Activated T-helper 2 cell treated with anti-CD3 and anti-CD28 coated beads, Interferon-gamma antibody, Interleukin-2, Interleukin-4, amounts not matched to agents 10 μg/mL and 5 μg/mL and 100 μg/mL, durations not matched to agents 14 hours and 24 hours and 36 hours (primary cell): ENCODE measurements around the gene AMIGO3. TPM values are rescaled to one million over a fixed set of nuclear protein-coding genes. Genes with fewer than 3 reads are reported as not detected.
"Not testable (repeated sequence)": the region's sequence is repeated elsewhere in the genome, so short reads cannot be mapped to it uniquely, and the experiment has no call there.

ENCODE experiments used
- DNase-seq: peaks from one replicate; pipeline ENCODE4 v3.0.0; 2021; ENCODE audit warnings: low spot score
- H3K27ac Mint-ChIP-seq: one replicate; pipeline ENCODE4 v1.8.0; 2021; ENCODE audit warnings: mixed read lengths
- H3K27me3 Mint-ChIP-seq: one replicate; pipeline ENCODE4 v1.8.0; 2021; ENCODE audit warnings: low read depth, mixed read lengths
- H3K36me3 Mint-ChIP-seq: one replicate; pipeline ENCODE4 v1.8.0; 2021; ENCODE audit warnings: low read depth, mixed read lengths
- H3K4me1 Mint-ChIP-seq: one replicate; pipeline ENCODE4 v1.8.0; 2021; ENCODE audit warnings: low read depth, mixed read lengths
- H3K4me3 Mint-ChIP-seq: one replicate; pipeline ENCODE4 v1.8.0; 2021; ENCODE audit warnings: low read depth, mild to moderate bottlenecking, moderate library complexity, mixed read lengths
- H3K9me3 Mint-ChIP-seq: one replicate; pipeline ENCODE4 v1.8.0; 2021; ENCODE audit warnings: mixed read lengths
- intact Hi-C: fragments of 100-400 bp; cut with micrococcal nuclease; formaldehyde crosslinking; loops from one replicate; pipeline ENCODE4 v1.15.1; 2023
- total RNA-seq: library from RNA; stranded (reverse); gene quantifications from 2 replicates; pipeline ENCODE4 v1.2.3, GENCODE V29; 2022

The AMIGO3 gene
- total RNA-seq, 1 donor from 2014 or later, result not detected

DNA sequence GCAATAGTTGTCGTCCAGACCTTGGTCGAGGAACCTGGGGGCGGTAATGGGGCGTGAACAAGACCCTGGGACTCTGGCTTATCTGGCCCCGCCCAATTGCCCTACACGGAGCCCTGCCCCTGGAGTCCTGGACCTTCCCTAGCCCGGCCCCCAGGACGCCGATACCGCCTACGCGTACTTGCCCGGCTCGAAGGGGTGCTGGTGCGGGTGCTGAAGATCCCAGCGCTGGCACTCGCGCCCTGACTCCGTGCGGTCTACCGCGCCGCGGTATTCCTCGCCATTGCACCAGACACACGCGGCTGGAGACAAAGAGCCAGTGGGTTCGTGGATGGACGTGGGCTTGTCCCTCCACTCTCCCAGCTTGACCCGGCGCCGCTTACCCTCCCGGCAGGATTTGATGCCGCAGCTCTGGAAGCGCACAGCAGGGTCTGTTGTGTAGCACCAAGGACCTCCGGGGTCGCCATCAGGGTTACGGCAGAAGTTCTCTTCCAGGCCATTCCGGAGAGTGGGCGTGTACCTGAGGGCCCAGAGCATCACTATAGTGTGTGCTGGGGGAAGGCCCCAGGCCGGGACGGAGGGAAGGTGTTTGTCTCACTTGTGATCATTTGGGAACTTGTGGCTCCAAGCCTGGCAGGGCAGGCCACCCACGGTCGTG is 32.6 kb downstream of the AMIGO3 start:
- H3K27me3 Mint-ChIP-seq, DNase-seq, H3K27ac Mint-ChIP-seq, H3K9me3 Mint-ChIP-seq, intact Hi-C loops: not testable (repeated sequence)
- Mint-ChIP-seq H3K36me3 (peaks cover 18% of the 10 kb centered on the region), H3K4me3 (peak overlapping the region; percentile 21), H3K4me1 (peaks cover 15% of the 10 kb centered on the region)

DNA sequence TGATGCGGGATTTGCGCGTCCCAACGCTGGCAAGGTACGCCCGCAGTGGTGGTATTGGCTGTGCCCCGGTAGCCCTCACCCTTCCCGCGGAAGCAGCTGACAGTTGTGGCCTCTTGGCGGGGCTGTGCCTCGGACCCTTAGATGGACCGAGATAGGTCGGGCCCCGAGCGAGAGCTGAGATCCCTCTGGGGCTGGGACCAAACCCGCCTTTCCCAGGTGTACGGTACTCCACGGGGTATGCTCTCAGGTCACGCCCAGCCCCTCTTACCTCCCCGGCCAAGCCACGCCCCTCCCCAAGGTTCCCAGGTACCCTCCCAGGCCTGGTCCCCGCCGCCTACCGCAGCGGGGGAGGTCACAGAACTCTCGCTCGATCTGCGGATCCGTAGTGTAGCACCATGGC is 33.1 kb downstream of the AMIGO3 start:
- peaks cover 18% of the 10 kb centered on the region for H3K36me3 Mint-ChIP-seq
- H3K4me1 Mint-ChIP-seq, result peaks cover 15% of the 10 kb centered on the region
- peak overlapping the region; percentile 30 for H3K4me3 Mint-ChIP-seq
- DNase-seq, H3K27ac Mint-ChIP-seq, intact Hi-C loops, H3K27me3 Mint-ChIP-seq, H3K9me3 Mint-ChIP-seq: not testable (repeated sequence)

DNA sequence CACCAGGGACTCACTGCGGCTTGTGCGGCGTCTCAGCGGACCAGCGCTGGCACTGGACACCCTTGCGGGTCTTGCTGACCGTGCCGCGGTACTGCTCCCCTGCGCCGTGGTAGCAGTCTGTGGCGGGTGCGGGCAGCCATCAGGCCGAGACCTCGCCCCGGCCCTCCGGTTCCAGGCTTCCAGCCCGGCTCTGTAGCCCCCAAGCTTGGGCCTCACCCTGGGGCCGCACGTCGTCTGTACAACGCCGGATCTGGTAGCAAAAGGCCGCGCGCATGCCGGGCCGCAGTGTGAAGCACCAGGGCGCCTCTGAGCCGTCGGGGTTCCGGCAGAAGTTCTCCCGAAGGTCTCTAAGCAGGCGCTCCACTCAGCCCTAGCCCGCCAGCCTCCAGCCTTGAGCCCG is 33.6 kb downstream of the AMIGO3 start:
- H3K4me3 Mint-ChIP-seq, H3K27me3 Mint-ChIP-seq, intact Hi-C loops, DNase-seq, H3K27ac Mint-ChIP-seq, H3K9me3 Mint-ChIP-seq: not testable (repeated sequence)
- Mint-ChIP-seq H3K4me1 (peaks cover 12% of the 10 kb centered on the region), H3K36me3 (peaks cover 18% of the 10 kb centered on the region)

DNA sequence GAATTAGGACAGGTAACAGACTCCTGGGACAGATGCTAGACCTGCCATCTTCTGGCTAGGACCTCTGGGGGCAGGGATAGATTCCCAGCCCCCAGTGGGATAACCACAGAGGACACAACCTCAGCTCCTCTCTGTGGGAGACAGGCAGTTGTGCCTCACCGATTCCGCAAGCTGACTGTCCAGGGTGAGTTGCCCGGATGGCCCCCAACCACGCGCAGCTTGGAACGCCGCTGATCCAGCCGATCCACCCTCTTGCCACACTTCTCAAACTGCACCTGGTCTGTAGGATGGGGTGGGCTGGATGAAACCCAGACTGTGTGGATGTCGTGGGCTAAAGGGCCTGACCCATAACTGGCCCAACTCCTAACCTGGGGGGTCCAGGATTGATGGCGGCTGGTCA is 34.4 kb downstream of the AMIGO3 start:
- intact Hi-C loops, H3K4me1 Mint-ChIP-seq, DNase-seq, H3K27ac Mint-ChIP-seq, H3K4me3 Mint-ChIP-seq, H3K27me3 Mint-ChIP-seq, H3K9me3 Mint-ChIP-seq: not testable (repeated sequence)
- H3K36me3 Mint-ChIP-seq, result peaks cover 19% of the 10 kb centered on the region

DNA sequence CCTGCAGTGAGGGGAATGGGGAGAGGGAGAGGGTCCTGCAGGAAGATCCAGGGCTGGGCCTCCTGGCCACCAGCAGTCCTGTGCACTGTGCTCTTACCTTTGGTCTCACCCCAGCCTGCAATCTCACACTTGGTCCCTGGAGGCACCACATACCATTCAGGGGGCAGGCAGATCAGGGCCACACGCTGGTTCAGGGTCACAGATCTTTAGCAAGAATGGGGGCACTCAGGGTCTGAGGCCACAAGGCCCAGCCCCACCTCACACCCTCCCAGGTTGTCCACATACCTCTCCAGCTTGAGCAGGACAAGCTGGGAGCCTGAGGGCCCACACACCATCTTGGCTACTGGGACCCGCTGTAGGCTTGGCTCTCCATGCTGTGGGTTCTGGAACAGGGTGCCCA is 35.0 kb downstream of the AMIGO3 start:
- H3K4me3 Mint-ChIP-seq, H3K27me3 Mint-ChIP-seq, H3K4me1 Mint-ChIP-seq, H3K9me3 Mint-ChIP-seq, DNase-seq, intact Hi-C loops, H3K27ac Mint-ChIP-seq: not testable (repeated sequence)
- H3K36me3 Mint-ChIP-seq, result peaks cover 24% of the 10 kb centered on the region

DNA sequence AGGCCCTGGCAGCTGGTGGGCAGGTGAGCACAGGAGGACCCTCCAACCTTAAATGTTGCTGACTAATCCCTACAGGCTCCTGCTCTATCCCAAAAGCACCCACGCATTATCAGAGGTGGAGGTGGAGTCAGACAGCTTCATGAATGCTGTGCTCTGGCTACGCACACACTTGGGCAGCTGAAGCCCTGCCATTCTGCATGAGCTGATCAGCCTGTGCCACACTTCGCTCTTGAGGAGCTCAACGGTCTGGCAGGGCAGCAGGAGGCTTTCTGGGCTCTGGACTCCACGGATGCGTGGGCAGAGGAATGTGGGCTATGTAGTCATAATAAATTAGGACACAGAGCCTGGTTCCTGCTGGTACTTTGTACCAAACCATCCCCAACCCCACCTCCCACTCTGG is 36.3 kb downstream of the AMIGO3 start:
- intact Hi-C loops, result no loop called here
- Mint-ChIP-seq H3K27ac (no peak overlapping the region), H3K36me3 (peaks cover 27% of the 10 kb centered on the region), H3K27me3 (no peaks in the 10 kb centered on the region), H3K9me3 (no peaks in the 10 kb centered on the region), H3K4me1 (no peaks in the 10 kb centered on the region), H3K4me3 (no peak overlapping the region)
- DNase-seq, result no peak

DNA sequence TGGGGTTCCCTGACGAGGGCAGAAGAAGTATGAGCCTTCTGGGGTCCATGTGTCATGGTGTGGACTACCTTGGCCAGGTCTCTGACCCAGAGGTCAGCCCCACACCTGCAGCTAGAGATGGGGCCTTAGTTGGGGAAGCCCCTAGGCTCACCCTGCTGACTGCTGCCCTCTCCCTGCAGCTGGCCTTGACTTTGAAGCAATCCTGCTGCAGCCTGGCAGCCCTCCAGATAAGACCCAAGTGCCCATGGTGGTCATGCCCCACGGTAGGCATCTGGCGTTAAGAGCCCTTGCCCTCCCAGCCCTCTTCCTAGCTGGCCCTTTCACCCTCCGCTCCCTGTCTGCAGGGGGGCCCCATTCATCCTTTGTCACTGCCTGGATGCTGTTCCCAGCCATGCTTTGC is 37.9 kb downstream of the AMIGO3 start:
- peaks cover 39% of the 10 kb centered on the region for H3K36me3 Mint-ChIP-seq
- DNase-seq, result no peak
- intact Hi-C loops, result no loop called here
- no peaks in the 10 kb centered on the region for H3K27me3 Mint-ChIP-seq
- H3K27ac Mint-ChIP-seq, result no peak overlapping the region
- no peaks in the 10 kb centered on the region for H3K9me3 Mint-ChIP-seq
- no peak overlapping the region for H3K4me3 Mint-ChIP-seq
- H3K4me1 Mint-ChIP-seq, result no peaks in the 10 kb centered on the region

DNA sequence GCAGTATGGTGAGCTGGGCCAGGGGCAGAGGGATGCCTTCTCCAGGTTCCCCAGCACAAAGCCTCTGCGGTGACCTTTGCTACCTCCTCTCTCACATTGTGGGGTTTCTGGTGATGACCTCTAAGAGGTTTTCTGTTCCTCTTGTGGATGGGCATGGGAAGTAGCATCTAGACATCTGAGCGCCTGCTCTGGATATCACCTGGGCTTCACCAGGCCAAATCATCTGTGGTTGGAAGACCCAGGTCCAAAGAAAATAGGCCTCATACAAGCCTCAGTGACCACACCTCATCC is 38.3 kb downstream of the AMIGO3 start:
- Mint-ChIP-seq H3K27ac (no peak overlapping the region), H3K27me3 (no peaks in the 10 kb centered on the region), H3K9me3 (no peaks in the 10 kb centered on the region), H3K36me3 (peaks cover 41% of the 10 kb centered on the region), H3K4me1 (no peaks in the 10 kb centered on the region), H3K4me3 (no peak overlapping the region)
- no peak for DNase-seq
- intact Hi-C loops, result no loop called here

DNA sequence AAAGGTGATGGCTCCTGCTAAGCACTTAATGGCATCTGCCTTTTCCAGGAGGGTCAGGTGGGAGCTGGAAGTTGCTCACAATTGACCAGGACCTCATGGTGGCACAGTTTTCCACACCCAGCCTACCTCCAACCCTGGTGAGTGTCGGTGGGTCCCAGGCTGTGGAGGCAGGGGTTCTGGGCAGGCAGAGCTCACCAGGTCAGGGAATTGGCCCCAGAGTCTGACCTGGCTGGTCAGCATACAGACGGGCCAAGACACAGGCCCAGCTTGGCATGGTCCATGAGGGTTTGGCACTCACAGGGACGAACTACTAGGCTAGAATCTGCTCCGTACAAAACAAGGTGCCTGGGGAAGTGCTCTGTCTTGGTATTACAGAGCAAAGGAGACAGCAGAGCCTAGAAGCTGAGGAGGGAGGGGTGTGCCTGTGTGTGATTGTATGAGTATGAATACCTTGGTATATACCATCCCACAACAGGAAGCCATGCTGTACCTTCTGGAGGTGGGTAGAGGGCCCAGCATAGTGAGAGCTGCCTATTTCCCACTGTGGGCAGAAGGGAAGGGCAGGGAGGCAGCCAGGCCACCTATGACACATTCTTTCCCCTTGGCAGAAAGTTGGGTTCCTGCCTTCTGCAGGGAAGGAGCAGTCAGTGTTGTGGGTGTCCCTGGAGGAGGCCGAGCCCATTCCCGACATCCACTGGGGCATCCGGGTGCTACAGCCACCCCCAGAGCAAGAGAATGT is 38.8 kb downstream of the AMIGO3 start:
- H3K27me3 Mint-ChIP-seq, result no peaks in the 10 kb centered on the region
- no peak overlapping the region for H3K27ac Mint-ChIP-seq
- DNase-seq, result no peak
- peaks cover 43% of the 10 kb centered on the region for H3K36me3 Mint-ChIP-seq
- intact Hi-C loops, result no loop called here
- no peak overlapping the region for H3K4me3 Mint-ChIP-seq
- H3K4me1 Mint-ChIP-seq, result no peaks in the 10 kb centered on the region
- H3K9me3 Mint-ChIP-seq, result no peaks in the 10 kb centered on the region

DNA sequence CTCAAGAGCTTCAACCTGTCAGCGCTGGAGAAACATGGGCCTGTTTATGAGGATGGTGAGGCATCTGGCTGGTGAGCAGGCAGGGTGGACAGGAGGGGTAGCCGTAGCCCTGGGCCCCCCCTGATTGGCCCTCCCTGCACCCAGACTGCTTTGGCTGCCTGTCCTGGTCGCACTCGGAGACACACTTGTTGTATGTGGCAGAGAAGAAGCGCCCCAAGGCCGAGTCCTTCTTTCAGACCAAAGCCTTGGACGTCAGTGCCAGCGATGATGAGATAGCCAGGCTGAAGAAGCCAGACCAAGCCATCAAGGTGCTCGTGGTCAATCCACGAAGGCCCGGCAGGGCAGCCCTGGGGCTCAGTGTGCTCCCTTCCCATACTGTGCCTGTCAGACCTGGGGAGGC is 43.6 kb downstream of the AMIGO3 start:
- intact Hi-C loops, result no loop called here
- Mint-ChIP-seq H3K27ac (no peak overlapping the region), H3K9me3 (no peaks in the 10 kb centered on the region), H3K4me3 (no peak overlapping the region), H3K4me1 (peaks cover 16% of the 10 kb centered on the region), H3K27me3 (no peaks in the 10 kb centered on the region), H3K36me3 (peaks cover 25% of the 10 kb centered on the region)
- no peak for DNase-seq

DNA sequence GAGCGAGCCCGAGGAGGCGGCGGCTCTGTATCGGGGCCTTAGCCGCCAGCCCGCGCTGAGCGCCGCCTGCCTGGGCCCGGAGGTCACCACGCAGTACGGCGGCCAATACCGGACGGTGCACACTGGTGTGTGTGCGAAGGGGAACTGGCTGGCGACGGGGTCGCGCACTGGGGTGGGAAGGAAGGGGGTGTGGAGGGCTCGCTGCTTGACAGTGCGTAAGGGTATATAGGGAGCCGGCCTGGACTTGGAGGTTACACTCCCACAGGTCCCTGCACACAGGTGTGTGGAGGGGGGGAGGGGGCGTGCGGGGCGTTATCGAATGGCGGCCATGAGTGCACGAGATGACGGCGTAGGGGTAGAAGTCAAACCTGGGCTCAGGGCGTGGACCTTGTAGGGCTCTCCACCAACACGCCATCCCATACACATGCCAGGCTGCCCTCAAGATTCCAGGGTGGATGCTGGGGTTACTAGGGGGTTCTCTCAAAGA is 44.9 kb downstream of the AMIGO3 start:
- H3K4me3 Mint-ChIP-seq, result peak overlapping the region; percentile 91
- intact Hi-C loops, result loop anchor here (1.0 to 5.0 kb wide), 3 partner anchors 15 to 202 kb away; partner anchors contain the start of genes AMIGO3, DAG1, MST1 and RNF123
- no peaks in the 10 kb centered on the region for H3K27me3 Mint-ChIP-seq
- peaks cover 16% of the 10 kb centered on the region for H3K4me1 Mint-ChIP-seq
- H3K27ac Mint-ChIP-seq, result no peak overlapping the region
- DNase-seq, result no peak
- peaks cover 18% of the 10 kb centered on the region for H3K36me3 Mint-ChIP-seq
- H3K9me3 Mint-ChIP-seq, result no peaks in the 10 kb centered on the region

DNA sequence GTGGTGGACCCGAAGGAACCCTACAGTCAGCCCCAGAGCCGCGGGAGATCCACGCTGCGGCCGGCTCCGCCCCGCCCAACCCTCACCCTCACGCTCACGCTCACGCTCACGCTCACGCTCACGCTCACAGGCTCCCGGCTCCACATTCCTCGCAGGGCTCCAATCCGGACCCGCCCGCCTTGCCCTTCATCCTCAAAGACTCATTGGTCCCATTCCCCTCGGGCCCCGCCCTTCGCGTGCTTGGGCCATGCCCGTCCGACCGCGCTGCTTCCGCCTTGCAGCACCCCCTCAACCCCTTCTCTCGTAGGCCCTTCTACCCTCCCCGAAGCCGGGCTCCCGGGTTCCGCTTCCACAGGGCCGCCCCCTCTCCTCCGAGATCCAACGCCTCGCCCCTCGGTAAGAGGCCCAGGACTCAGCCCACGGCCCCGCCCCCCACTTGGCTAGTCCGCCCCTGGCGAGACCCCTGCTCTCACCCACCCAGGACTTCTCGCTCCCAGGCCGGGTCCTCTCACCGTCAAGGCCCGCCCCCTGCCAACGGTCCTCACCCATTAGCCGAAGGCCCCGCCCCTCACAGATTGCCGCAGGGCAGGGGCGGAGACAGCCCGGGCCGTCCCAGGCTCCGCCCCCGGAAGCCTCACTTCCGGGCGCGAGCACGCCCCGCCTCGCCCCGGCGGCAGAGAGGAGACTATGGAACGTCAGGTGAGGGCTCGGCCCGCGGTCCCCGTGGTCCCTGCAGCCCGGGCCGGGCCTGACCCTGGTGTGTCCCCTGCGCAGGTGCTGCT is 45.6 kb downstream of the AMIGO3 start, which contains the start of gene APEH:
Gene APEH, plus strand, starts transcription at position 637 of the 782 bp plus-strand sequence. Its CDS starts 51 bp downstream, at position 688.
- intact Hi-C loops, result loop anchor here (1.0 to 5.0 kb wide), 3 partner anchors 15 to 202 kb away; partner anchors contain the start of genes AMIGO3, DAG1, MST1 and RNF123
- Mint-ChIP-seq H3K27me3 (no peaks in the 10 kb centered on the region), H3K9me3 (no peaks in the 10 kb centered on the region), H3K36me3 (peaks cover 18% of the 10 kb centered on the region), H3K4me3 (peak within 1 kb of the TSS; percentile 91), H3K4me1 (peaks cover 16% of the 10 kb centered on the region), H3K27ac (peak within 1 kb of the TSS; percentile 97)
- DNase-seq, result peak; percentile 97
